ENCODE data around the gene FIS1. TPM values are rescaled to one million over a fixed set of nuclear protein-coding genes. Genes with fewer than 3 reads are reported as not detected.

FIS1 gene
- total and polyA plus RNA-seq, 10 of the 15 experiments (the other 5 are each of a cell fraction or from before 2014, with no cell fraction given), result 83.4 to 149 (median 108) TPM

DNA sequence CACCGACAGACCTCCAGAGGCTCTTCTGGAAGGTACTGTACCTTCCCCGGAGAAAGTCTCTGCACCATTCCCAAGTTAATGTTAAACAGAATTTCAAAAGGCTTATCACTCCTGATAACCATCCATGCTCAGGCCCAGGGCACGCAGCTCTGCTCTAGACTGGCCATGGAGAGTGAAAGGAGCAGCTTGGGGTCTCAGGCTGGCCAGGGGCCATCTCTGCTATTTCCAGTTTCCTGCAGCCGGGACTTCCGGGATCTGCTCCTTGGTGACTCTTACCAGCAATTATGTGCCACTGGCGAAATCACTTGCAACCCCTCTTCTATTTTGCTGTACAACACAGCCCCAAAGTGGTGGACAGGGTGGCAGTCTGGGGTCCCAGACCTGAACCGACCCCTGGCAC is 13.2 kb downstream of the FIS1 start:
- CTCF ChIA-PET, result interaction anchor here (1.1 kb wide), 1 partner anchor 12 kb away, joined by 3 read pairs; no protein-coding TSS in a partner anchor
- no peaks in the 10 kb centered on the region for H3K27me3 ChIP-seq (replicated peaks in 1 of 2; ENCODE audit: control insufficient read depth in 2 of 2, insufficient read depth in 2 of 2, low read length in 1 of 2)
- no peak overlapping the region for H3K4me3 ChIP-seq
- 96% methylated on average over 7 of the region's 7 CpGs for WGBS (ENCODE audit: insufficient coverage, insufficient replicate concordance, low lambda C conversion rate, missing lambda C conversion rate)
- no peaks in the 10 kb centered on the region for H4K20me1 ChIP-seq (ENCODE audit: control insufficient read depth, insufficient read depth)
- RAD21 ChIA-PET (ENCODE audit: unreplicated experiment), result no interaction called here
- DNase-seq (ENCODE audit: low read depth, low spot score) (no peak), ATAC-seq (no peak), FAIRE-seq (no peak)
- no peaks in the 10 kb centered on the region for H3K4me1 ChIP-seq (ENCODE audit: control insufficient read depth, insufficient read depth, low read length)
- no peaks in the 10 kb centered on the region for H3K79me2 ChIP-seq (ENCODE audit: control insufficient read depth, insufficient read depth, low read length)
- H3K36me3 ChIP-seq (ENCODE audit: control insufficient read depth in 2 of 2, insufficient read depth in 2 of 2, low read length in 1 of 2), result peaks cover 0 to 3% of the 10 kb centered on the region in 2 experiments; a peak in 1 of 4 replicates
- POLR2A ChIA-PET, result interaction anchor here (0.7 kb wide), 1 partner anchor 13 kb away, joined by 3 read pairs; no protein-coding TSS in a partner anchor
- TF ChIP-seq TCF7 (IDR thresholded peaks at IDR 0.05; ENCODE audit: borderline replicate concordance) (no peak), NR2C1 (IDR thresholded peaks at IDR 0.05) (no peak), RBBP5 (conservative IDR thresholded peaks at IDR 0.05) (no peak), ZNF384 (IDR thresholded peaks at IDR 0.05; ENCODE audit: borderline replicate concordance, low read depth, low read length) (no peak), PAX8 (IDR thresholded peaks at IDR 0.05) (no peak)
- TF ChIP-seq, protein P1, sequence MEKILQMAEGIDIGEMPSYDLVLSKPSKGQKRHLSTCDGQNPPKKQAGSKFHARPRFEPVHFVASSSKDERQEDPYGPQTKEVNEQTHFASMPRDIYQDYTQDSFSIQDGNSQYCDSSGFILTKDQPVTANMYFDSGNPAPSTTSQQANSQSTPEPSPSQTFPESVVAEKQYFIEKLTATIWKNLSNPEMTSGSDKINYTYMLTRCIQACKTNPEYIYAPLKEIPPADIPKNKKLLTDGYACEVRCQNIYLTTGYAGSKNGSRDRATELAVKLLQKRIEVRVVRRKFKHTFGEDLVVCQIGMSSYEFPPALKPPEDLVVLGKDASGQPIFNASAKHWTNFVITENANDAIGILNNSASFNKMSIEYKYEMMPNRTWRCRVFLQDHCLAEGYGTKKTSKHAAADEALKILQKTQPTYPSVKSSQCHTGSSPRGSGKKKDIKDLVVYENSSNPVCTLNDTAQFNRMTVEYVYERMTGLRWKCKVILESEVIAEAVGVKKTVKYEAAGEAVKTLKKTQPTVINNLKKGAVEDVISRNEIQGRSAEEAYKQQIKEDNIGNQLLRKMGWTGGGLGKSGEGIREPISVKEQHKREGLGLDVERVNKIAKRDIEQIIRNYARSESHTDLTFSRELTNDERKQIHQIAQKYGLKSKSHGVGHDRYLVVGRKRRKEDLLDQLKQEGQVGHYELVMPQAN (conservative IDR thresholded peaks at IDR 0.05), result no peak
- TF ChIP-seq, protein P2, sequence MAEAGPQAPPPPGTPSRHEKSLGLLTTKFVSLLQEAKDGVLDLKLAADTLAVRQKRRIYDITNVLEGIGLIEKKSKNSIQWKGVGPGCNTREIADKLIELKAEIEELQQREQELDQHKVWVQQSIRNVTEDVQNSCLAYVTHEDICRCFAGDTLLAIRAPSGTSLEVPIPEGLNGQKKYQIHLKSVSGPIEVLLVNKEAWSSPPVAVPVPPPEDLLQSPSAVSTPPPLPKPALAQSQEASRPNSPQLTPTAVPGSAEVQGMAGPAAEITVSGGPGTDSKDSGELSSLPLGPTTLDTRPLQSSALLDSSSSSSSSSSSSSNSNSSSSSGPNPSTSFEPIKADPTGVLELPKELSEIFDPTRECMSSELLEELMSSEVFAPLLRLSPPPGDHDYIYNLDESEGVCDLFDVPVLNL (IDR thresholded peaks at IDR 0.05; ENCODE audit: low read depth, low read length), result no peak
- H3K4me2 ChIP-seq (ENCODE audit: control insufficient read depth, insufficient read depth), result no peak overlapping the region
- no TSS peak for BruUV-seq (replicated peaks)
- H3K27ac ChIP-seq (ENCODE audit: control insufficient read depth, insufficient read depth), result no peak overlapping the region
- in situ Hi-C loops (cut with MboI), result no loop called here
- intact Hi-C loops (cut with micrococcal nuclease; ENCODE audit: unreplicated experiment), result no loop called here
- H3K9ac ChIP-seq (ENCODE audit: control insufficient read depth, insufficient read depth, low read length), result no peak overlapping the region
- no peaks in the 10 kb centered on the region for H3K9me3 ChIP-seq (replicated peaks; ENCODE audit: control insufficient read depth, insufficient read depth, low read length)
- SMC1A ChIA-PET (ENCODE audit: uncharacterized antibody, unreplicated experiment), result no interaction called here
- no peak overlapping the region for H2AFZ ChIP-seq (ENCODE audit: control insufficient read depth, low read depth, low read length)
